BLaER1 treated with 17β-estradiol and CSF1 and Interleukin-3, amounts not matched to agents 10 nM and 100 nM (cell line): ENCODE measurements around the gene NGFR.

ENCODE experiments used
- H3K27ac ChIP-seq, 11 experiments: shearing (Covaris generic); formaldehyde crosslinking; 2 replicates each; pipeline ENCODE4 v1.8.1; 2022
- H3K27me3 ChIP-seq, 11 experiments: shearing (Covaris generic); formaldehyde crosslinking; 2 replicates each; pipeline ENCODE4 v1.8.1; 2022
- H3K36me3 ChIP-seq, 11 experiments: shearing (Covaris generic); formaldehyde crosslinking; 2 replicates each; pipeline ENCODE4 v1.8.1; 2022
- H3K4me1 ChIP-seq, 10 experiments: shearing (Covaris generic); formaldehyde crosslinking; 2 replicates each; pipeline ENCODE4 v1.8.1; 2022
- H3K4me2 ChIP-seq, 11 experiments: shearing (Covaris generic); formaldehyde crosslinking; 2 replicates each; pipeline ENCODE4 v1.8.1; 2022
- H3K4me3 ChIP-seq, 10 experiments: shearing (Covaris generic); formaldehyde crosslinking; 2 replicates each; pipeline ENCODE4 v1.8.1; 2022
- H3K9ac ChIP-seq, 11 experiments: shearing (Covaris generic); formaldehyde crosslinking; 2 replicates each; pipeline ENCODE4 v1.8.1; 2022
- H3K9me3 ChIP-seq, 11 experiments: shearing (Covaris generic); formaldehyde crosslinking; replicated peaks in 1 of 11; 2 replicates each; pipeline ENCODE4 v1.8.1; 2022
- H4K20me1 ChIP-seq, 11 experiments: shearing (Covaris generic); formaldehyde crosslinking; 2 replicates each; pipeline ENCODE4 v1.8.1; 2022
- Cebpa-rat ChIP-seq, 11 experiments: shearing (Covaris generic); IDR thresholded peaks; 2 replicates each; pipeline ENCODE4 v1.8.1; 2022

Gene NGFR

GRCh38 chr17:49508061-49508865 is 13.2 kb downstream of the NGFR start:
- Histone ChIP-seq H3K27ac (no peak overlapping the region), H4K20me1 (peaks cover 0 to 5% (median 0%) of the 10 kb centered on the region in 11 experiments; a peak in 1 of 22 replicates), H3K4me3 (no peak overlapping the region), H3K9me3 (no peaks in the 10 kb centered on the region), H3K27me3 (peaks cover 0 to 37% (median 0%) of the 10 kb centered on the region in 11 experiments; a peak in 4 of 22 replicates), H3K4me1 (peaks cover 8 to 35% (median 29%) of the 10 kb centered on the region in 10 experiments), H3K4me2 (peak overlapping the region in 9 of 11 experiments; percentile 33 to 81 (median 70); a peak in 18 of 22 replicates), H3K9ac (no peak overlapping the region), H3K36me3 (no peaks in the 10 kb centered on the region)
- no peak for TF ChIP-seq Cebpa-rat (IDR thresholded peaks at IDR 0.05)

- Histone ChIP-seq H3K4me3 (no peak overlapping the region), H3K27me3 (peaks cover 0 to 37% (median 0%) of the 10 kb centered on the region in 11 experiments; a peak in 4 of 22 replicates), H3K27ac (no peak overlapping the region), H3K9ac (no peak overlapping the region), H3K36me3 (no peaks in the 10 kb centered on the region), H4K20me1 (peaks cover 0 to 5% (median 0%) of the 10 kb centered on the region in 11 experiments; a peak in 1 of 22 replicates), H3K4me2 (peak overlapping the region in 7 of 11 experiments; percentile 16 to 81 (median 69); a peak in 13 of 22 replicates), H3K9me3 (no peaks in the 10 kb centered on the region), H3K4me1 (peaks cover 15 to 38% (median 30%) of the 10 kb centered on the region in 10 experiments)
- no peak for TF ChIP-seq Cebpa-rat (IDR thresholded peaks at IDR 0.05)
These were observed 13.9 kb downstream of the NGFR start for GRCh38 chr17:49508866-49509587.

GRCh38 chr17:49509588-49509917 is 14.5 kb downstream of the NGFR start:
- H3K27ac ChIP-seq, result no peak overlapping the region
- peak overlapping the region in 3 of 11 experiments; percentile 14 to 24 (median 18); a peak in 3 of 22 replicates for H3K4me2 ChIP-seq
- H3K4me1 ChIP-seq, result peaks cover 20 to 38% (median 32%) of the 10 kb centered on the region in 10 experiments
- no peaks in the 10 kb centered on the region for H3K9me3 ChIP-seq
- no peak for TF ChIP-seq Cebpa-rat (IDR thresholded peaks at IDR 0.05)
- H3K4me3 ChIP-seq, result no peak overlapping the region
- H3K36me3 ChIP-seq, result no peaks in the 10 kb centered on the region
- H3K27me3 ChIP-seq, result peaks cover 0 to 37% (median 0%) of the 10 kb centered on the region in 11 experiments; a peak in 4 of 22 replicates
- H3K9ac ChIP-seq, result no peak overlapping the region
- peaks cover 0 to 5% (median 0%) of the 10 kb centered on the region in 11 experiments; a peak in 1 of 22 replicates for H4K20me1 ChIP-seq

- H3K9me3 ChIP-seq, result no peaks in the 10 kb centered on the region
- H3K27ac ChIP-seq, result no peak overlapping the region
- H3K4me2 ChIP-seq, result peak overlapping the region in 5 of 11 experiments; percentile 7 to 24 (median 17); a peak in 3 of 22 replicates
- H4K20me1 ChIP-seq, result peaks cover 0 to 5% (median 0%) of the 10 kb centered on the region in 11 experiments; a peak in 2 of 22 replicates
- H3K27me3 ChIP-seq, result peaks cover 0 to 37% (median 0%) of the 10 kb centered on the region in 11 experiments; a peak in 4 of 22 replicates
- no peaks in the 10 kb centered on the region for H3K36me3 ChIP-seq
- H3K9ac ChIP-seq, result no peak overlapping the region
- no peak for TF ChIP-seq Cebpa-rat (IDR thresholded peaks at IDR 0.05)
- peaks cover 27 to 44% (median 35%) of the 10 kb centered on the region in 10 experiments for H3K4me1 ChIP-seq
- H3K4me3 ChIP-seq, result no peak overlapping the region
These were observed 15.1 kb downstream of the NGFR start for GRCh38 chr17:49510059-49510719.

GRCh38 chr17:49510720-49511110 is 15.6 kb downstream of the NGFR start:
- no peak overlapping the region for H3K27ac ChIP-seq
- H3K4me3 ChIP-seq, result no peak overlapping the region
- TF ChIP-seq Cebpa-rat (IDR thresholded peaks at IDR 0.05), result no peak
- no peaks in the 10 kb centered on the region for H3K9me3 ChIP-seq
- H4K20me1 ChIP-seq, result peaks cover 0 to 5% (median 0%) of the 10 kb centered on the region in 11 experiments; a peak in 2 of 22 replicates
- no peak overlapping the region for H3K9ac ChIP-seq
- H3K27me3 ChIP-seq, result peaks cover 0 to 37% (median 0%) of the 10 kb centered on the region in 11 experiments; a peak in 4 of 22 replicates
- 0 out of 22 replicates have a peak overlapping the region, but pooled peaks of 1 of the 11 experiments have one; percentile 17 for H3K4me2 ChIP-seq
- H3K4me1 ChIP-seq, result peaks cover 32 to 49% (median 41%) of the 10 kb centered on the region in 10 experiments
- H3K36me3 ChIP-seq, result no peaks in the 10 kb centered on the region

- TF ChIP-seq Cebpa-rat (IDR thresholded peaks at IDR 0.05), result no peak
- H3K4me1 ChIP-seq, result peaks cover 36 to 58% (median 45%) of the 10 kb centered on the region in 10 experiments
- peaks cover 0 to 37% (median 0%) of the 10 kb centered on the region in 11 experiments; a peak in 4 of 22 replicates for H3K27me3 ChIP-seq
These were observed 16.7 kb downstream of the NGFR start for GRCh38 chr17:49511810-49512209.

GRCh38 chr17:49512296-49513043 is 17.4 kb downstream of the NGFR start:
- no peak overlapping the region for H3K9ac ChIP-seq
- no peak for TF ChIP-seq Cebpa-rat (IDR thresholded peaks at IDR 0.05)
- no peak overlapping the region for H3K4me3 ChIP-seq
- H4K20me1 ChIP-seq, result peaks cover 0 to 5% (median 0%) of the 10 kb centered on the region in 11 experiments; a peak in 2 of 22 replicates
- peaks cover 30 to 52% (median 40%) of the 10 kb centered on the region in 10 experiments for H3K4me1 ChIP-seq
- H3K27me3 ChIP-seq, result peaks cover 0 to 33% (median 0%) of the 10 kb centered on the region in 11 experiments; a peak in 4 of 22 replicates
- H3K36me3 ChIP-seq, result no peaks in the 10 kb centered on the region
- H3K27ac ChIP-seq, result no peak overlapping the region
- H3K4me2 ChIP-seq, result peak overlapping the region in 3 of 11 experiments; percentile 50 to 65 (median 54); a peak in 6 of 22 replicates
- no peaks in the 10 kb centered on the region for H3K9me3 ChIP-seq

More at GRCh38 chr17:49511810-49512209, 16.7 kb downstream of the NGFR start:
- Histone ChIP-seq H3K4me2 (no peak overlapping the region), H3K36me3 (no peaks in the 10 kb centered on the region), H3K27ac (no peak overlapping the region), H4K20me1 (peaks cover 0 to 5% (median 0%) of the 10 kb centered on the region in 11 experiments; a peak in 2 of 22 replicates), H3K4me3 (no peak overlapping the region), H3K9me3 (no peaks in the 10 kb centered on the region), H3K9ac (no peak overlapping the region)

GRCh38 chr17:49513044-49513395 is 17.9 kb downstream of the NGFR start:
- Histone ChIP-seq H3K4me1 (peaks cover 24 to 46% (median 37%) of the 10 kb centered on the region in 10 experiments), H3K36me3 (no peaks in the 10 kb centered on the region), H3K4me2 (peak overlapping the region in 3 of 11 experiments; percentile 50 to 65 (median 54); a peak in 6 of 22 replicates), H3K9ac (no peak overlapping the region), H4K20me1 (peaks cover 0 to 5% (median 0%) of the 10 kb centered on the region in 11 experiments; a peak in 2 of 22 replicates), H3K27ac (no peak overlapping the region), H3K4me3 (no peak overlapping the region), H3K27me3 (peaks cover 0 to 28% (median 0%) of the 10 kb centered on the region in 11 experiments; a peak in 4 of 22 replicates), H3K9me3 (no peaks in the 10 kb centered on the region)
- no peak for TF ChIP-seq Cebpa-rat (IDR thresholded peaks at IDR 0.05)
